CD14-positive monocyte (primary cell): ENCODE measurements around the gene FAM151B. TPM values are rescaled to one million over a fixed set of nuclear protein-coding genes. Genes with fewer than 3 reads are reported as not detected.

Experiments
- DNase-seq, 3 donors: peaks; one replicate each; pipeline ENCODE4 v3.0.0-alpha.2; 2011 to 2022
- H2AFZ ChIP-seq: 2 replicates; pipeline ENCODE4 v1.6.0; 2012; ENCODE audit warnings: mild to moderate bottlenecking, low read depth, low read length, inconsistent platforms; ENCODE audit not compliant: insufficient read depth, poor library complexity, severe bottlenecking
- H3K27ac ChIP-seq, 2 donors: 1 replicate in 1 of 2; 2 replicates in 1 of 2; pipeline ENCODE4 v1.5.1; 2012 to 2013; ENCODE audit warnings: low read length in 2 of 2, control low read depth in 1 of 2, inconsistent platforms in 1 of 2, low read depth in 1 of 2, mild to moderate bottlenecking in 1 of 2
- H3K27me3 ChIP-seq, 2 donors: one replicate each; pipeline versions ENCODE4 v1.6.0 to v1.6.1; 2011 to 2013; ENCODE audit warnings: low read length in 2 of 2; ENCODE audit not compliant: control insufficient read depth in 2 of 2, insufficient read depth in 2 of 2
- H3K36me3 ChIP-seq, 2 donors: replicated peaks in 1 of 2; 1 replicate in 1 of 2; 2 replicates in 1 of 2; pipeline versions ENCODE4 v1.5.1 to v1.6.1; 2012 to 2013; ENCODE audit warnings: low read length in 2 of 2, control low read depth in 1 of 2, inconsistent platforms in 1 of 2, mild to moderate bottlenecking in 1 of 2; ENCODE audit not compliant: insufficient read depth in 2 of 2, control insufficient read depth in 1 of 2
- H3K4me1 ChIP-seq, 2 donors: 1 replicate in 1 of 2; 2 replicates in 1 of 2; pipeline versions ENCODE4 v1.5.1 to v1.6.1; 2012 to 2013; ENCODE audit warnings: low read length in 2 of 2, control low read depth in 1 of 2, inconsistent platforms in 1 of 2, mild to moderate bottlenecking in 1 of 2, moderate library complexity in 1 of 2; ENCODE audit not compliant: insufficient read depth in 2 of 2, control insufficient read depth in 1 of 2
- H3K4me2 ChIP-seq: replicated peaks from 2 replicates; pipeline ENCODE3; 2012; ENCODE audit warnings: low read length, moderate library complexity, mild to moderate bottlenecking; ENCODE audit not compliant: poor library complexity, severe bottlenecking; ENCODE audit errors: extremely low read depth
- H3K4me3 ChIP-seq, 3 experiments: fragments of 200-600 bp in 1 of 3; sonication (generic) in 1 of 3; replicated peaks in 1 of 3; 1 replicate in 2 of 3; 2 replicates in 1 of 3; pipeline ENCODE4 v1.5.1; 2011 to 2013; ENCODE audit warnings: low read length in 3 of 3, mild to moderate bottlenecking in 3 of 3, control low read depth in 2 of 3, low read depth in 2 of 3, inconsistent platforms in 1 of 3, moderate library complexity in 1 of 3
- H3K79me2 ChIP-seq: 2 replicates; pipeline ENCODE4 v1.6.0; 2012; ENCODE audit warnings: mild to moderate bottlenecking, control low read depth, inconsistent platforms, low read length, moderate library complexity; ENCODE audit not compliant: insufficient read depth
- H3K9ac ChIP-seq: 2 replicates; pipeline ENCODE4 v1.6.0; 2017; ENCODE audit warnings: low read length, mild to moderate bottlenecking; ENCODE audit not compliant: insufficient read depth, poor library complexity, severe bottlenecking
- H3K9me3 ChIP-seq, 2 donors: replicated peaks in 1 of 2; 1 replicate in 1 of 2; 2 replicates in 1 of 2; pipeline versions ENCODE4 v1.5.1 to v1.6.1; 2012 to 2013; ENCODE audit warnings: low read length in 2 of 2, control low read depth in 1 of 2; ENCODE audit not compliant: control insufficient read depth in 1 of 2, insufficient read depth in 1 of 2
- H4K20me1 ChIP-seq: 2 replicates; pipeline ENCODE4 v1.6.0; 2012; ENCODE audit warnings: mild to moderate bottlenecking, low read length, control low read depth, moderate library complexity; ENCODE audit not compliant: insufficient read depth
- H3K27ac Mint-ChIP-seq, 7 donors: one replicate each; pipeline ENCODE4 v1.8.0; 2020; ENCODE audit warnings: mild to moderate bottlenecking in 7 of 7, mixed read lengths in 7 of 7, moderate library complexity in 6 of 7, inconsistent platforms in 2 of 7
- H3K27me3 Mint-ChIP-seq, 3 donors: one replicate each; pipeline ENCODE4 v1.8.0; 2021 to 2022; ENCODE audit warnings: low read depth in 3 of 3, mild to moderate bottlenecking in 3 of 3, mixed read lengths in 3 of 3, moderate library complexity in 3 of 3, inconsistent platforms in 1 of 3
- H3K36me3 Mint-ChIP-seq, 2 donors: one replicate each; pipeline ENCODE4 v1.8.0; 2020; ENCODE audit warnings: mixed read lengths in 2 of 2, inconsistent platforms in 1 of 2, mild to moderate bottlenecking in 1 of 2
- H3K4me1 Mint-ChIP-seq: one replicate; pipeline ENCODE4 v1.8.0; 2020; ENCODE audit warnings: mild to moderate bottlenecking, mixed read lengths
- H3K4me3 Mint-ChIP-seq, 2 donors: one replicate each; pipeline ENCODE4 v1.8.0; 2020; ENCODE audit warnings: mild to moderate bottlenecking in 2 of 2, mixed read lengths in 2 of 2, moderate library complexity in 1 of 2
- H3K9me3 Mint-ChIP-seq, 7 donors: one replicate each; pipeline ENCODE4 v1.8.0; 2020 to 2022; ENCODE audit warnings: mixed read lengths in 7 of 7, mild to moderate bottlenecking in 6 of 7, moderate library complexity in 6 of 7, inconsistent platforms in 2 of 7
- WGBS: methylation state at CpG from one replicate; pipeline ENCODE4 v1.1.5; 2013; ENCODE audit warnings: missing lambda C conversion rate; ENCODE audit not compliant: insufficient coverage; 5-methylcytosine and 5-hydroxymethylcytosine counted together
- intact Hi-C, 2 donors: fragments of 100-400 bp; cut with micrococcal nuclease; formaldehyde crosslinking; loops; one replicate each; pipeline versions ENCODE4 v1.15.0 to v1.15.1; 2023
- polyA plus RNA-seq, 3 donors: library from polyadenylated mRNA; depleted of rRNA in 1 of 3; unstranded in 2 of 3; stranded (reverse) in 1 of 3; fragments of 300-500 nt in 2 of 3; fragments of >200 nt in 1 of 3; fragmentation: Illumina TruSeq in 2 of 3; gene quantifications; 1 replicate in 2 of 3; 2 replicates in 1 of 3; pipeline ENCODE4 v1.2.3, GENCODE V29; 2012 to 2021
- TF ChIP-seq, protein P1 (sequence below): fragments of 200-600 bp; IDR thresholded peaks from one replicate; pipeline ENCODE4 v1.8.0; 2022; ENCODE audit warnings: antibody characterized with exemption, mild to moderate bottlenecking

FAM151B gene
- polyA plus RNA-seq, 3 donors = 3.2 to 10.2 (median 4.5) TPM

DNA sequence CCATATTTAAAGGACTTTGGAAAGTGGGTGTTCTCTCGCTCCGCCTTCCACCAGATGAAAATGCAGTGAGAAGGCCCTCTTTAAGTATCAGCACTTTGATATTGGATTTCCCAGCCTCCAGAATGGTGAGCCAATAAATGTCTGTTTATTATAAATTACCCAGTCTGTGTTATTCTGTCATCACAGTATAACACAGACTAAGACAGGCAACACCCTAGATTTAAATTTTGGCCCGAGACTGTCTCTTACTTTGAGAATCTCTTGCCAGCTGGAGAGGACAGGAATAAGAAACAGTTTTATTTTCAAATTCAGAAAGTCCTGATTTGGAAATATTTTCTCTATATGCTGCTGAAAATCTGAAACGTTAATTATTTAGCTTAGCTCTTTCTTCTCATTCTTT, 21.5 kb downstream of the FAM151B start:
- peaks cover 25 to 63% of the 10 kb centered on the region in 2 donors for H3K36me3 ChIP-seq
- H3K27me3 ChIP-seq = no peaks in the 10 kb centered on the region
- no peak overlapping the region for H3K4me3 ChIP-seq
- Mint-ChIP-seq H3K27me3 (no peaks in the 10 kb centered on the region), H3K4me3 (no peak overlapping the region), H3K9me3 (peaks cover 0 to 3% (median 0%) of the 10 kb centered on the region in 7 donors), H3K4me1 (peaks cover 20% of the 10 kb centered on the region), H3K36me3 (peaks cover 45 to 66% of the 10 kb centered on the region in 2 donors), H3K27ac (peak overlapping the region in 2 of 7 donors; percentile 0 to 68)
- TF ChIP-seq, protein P1, sequence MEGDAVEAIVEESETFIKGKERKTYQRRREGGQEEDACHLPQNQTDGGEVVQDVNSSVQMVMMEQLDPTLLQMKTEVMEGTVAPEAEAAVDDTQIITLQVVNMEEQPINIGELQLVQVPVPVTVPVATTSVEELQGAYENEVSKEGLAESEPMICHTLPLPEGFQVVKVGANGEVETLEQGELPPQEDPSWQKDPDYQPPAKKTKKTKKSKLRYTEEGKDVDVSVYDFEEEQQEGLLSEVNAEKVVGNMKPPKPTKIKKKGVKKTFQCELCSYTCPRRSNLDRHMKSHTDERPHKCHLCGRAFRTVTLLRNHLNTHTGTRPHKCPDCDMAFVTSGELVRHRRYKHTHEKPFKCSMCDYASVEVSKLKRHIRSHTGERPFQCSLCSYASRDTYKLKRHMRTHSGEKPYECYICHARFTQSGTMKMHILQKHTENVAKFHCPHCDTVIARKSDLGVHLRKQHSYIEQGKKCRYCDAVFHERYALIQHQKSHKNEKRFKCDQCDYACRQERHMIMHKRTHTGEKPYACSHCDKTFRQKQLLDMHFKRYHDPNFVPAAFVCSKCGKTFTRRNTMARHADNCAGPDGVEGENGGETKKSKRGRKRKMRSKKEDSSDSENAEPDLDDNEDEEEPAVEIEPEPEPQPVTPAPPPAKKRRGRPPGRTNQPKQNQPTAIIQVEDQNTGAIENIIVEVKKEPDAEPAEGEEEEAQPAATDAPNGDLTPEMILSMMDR = no peak
- H3K4me1 ChIP-seq = peaks cover 14 to 15% of the 10 kb centered on the region in 2 donors
- no peak overlapping the region for H2AFZ ChIP-seq
- no CpG with 5 or more reads among the region's 4 CpGs for WGBS
- no peak overlapping the region for H3K27ac ChIP-seq
- no peak for DNase-seq
- H3K9ac ChIP-seq = no peak overlapping the region
- no peaks in the 10 kb centered on the region for H4K20me1 ChIP-seq
- intact Hi-C loops = no loop called here
- H3K4me2 ChIP-seq = no peak overlapping the region
- H3K9me3 ChIP-seq = no peaks in the 10 kb centered on the region
- H3K79me2 ChIP-seq = peaks cover 2% of the 10 kb centered on the region

DNA sequence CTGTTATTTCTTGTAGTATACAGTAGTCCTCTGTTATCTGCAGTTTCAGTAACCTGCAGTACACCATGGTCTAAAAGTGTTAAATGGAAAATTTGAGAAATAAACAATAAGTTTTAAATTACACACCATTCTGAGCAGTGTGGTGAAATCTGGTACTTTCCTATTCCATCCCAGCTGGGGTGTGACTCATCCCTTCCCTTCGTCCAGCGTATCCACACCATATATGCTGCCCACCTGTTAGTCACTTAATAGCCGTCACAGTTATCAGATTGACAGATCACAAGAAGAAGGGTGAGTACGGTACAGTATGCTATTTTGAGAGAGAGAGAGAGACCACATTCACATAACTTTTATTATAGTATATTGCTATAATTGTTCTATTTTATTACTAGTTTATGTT, 28.9 kb downstream of the FAM151B start:
- H3K27ac Mint-ChIP-seq = peak overlapping the region in 1 of 7 donors; percentile 19
- H4K20me1 ChIP-seq = no peaks in the 10 kb centered on the region
- WGBS = no CpG with 5 or more reads among the region's 4 CpGs
- H3K4me2 ChIP-seq = no peak overlapping the region
- no peak overlapping the region for H3K4me3 ChIP-seq
- peaks cover 43 to 66% of the 10 kb centered on the region in 2 donors for H3K36me3 Mint-ChIP-seq
- H3K27me3 ChIP-seq = no peaks in the 10 kb centered on the region
- H3K27ac ChIP-seq = no peak overlapping the region
- peak in 1 of 3 donors; percentile 39 for DNase-seq
- H3K9me3 ChIP-seq = no peaks in the 10 kb centered on the region
- no peak overlapping the region for H2AFZ ChIP-seq
- H3K4me1 Mint-ChIP-seq = no peaks in the 10 kb centered on the region
- intact Hi-C loops = no loop called here
- no peaks in the 10 kb centered on the region for H3K79me2 ChIP-seq
- no peak overlapping the region for H3K4me3 Mint-ChIP-seq
- no peaks in the 10 kb centered on the region for H3K9me3 Mint-ChIP-seq
- no peaks in the 10 kb centered on the region for H3K4me1 ChIP-seq
- no peaks in the 10 kb centered on the region for H3K27me3 Mint-ChIP-seq
- peaks cover 47 to 79% of the 10 kb centered on the region in 2 donors for H3K36me3 ChIP-seq
- H3K9ac ChIP-seq = no peak overlapping the region
- TF ChIP-seq, protein P1 = no peak
